Pancreas (tissue), 10 donors: ENCODE data around the gene QRICH1. TPM values are rescaled to one million over a fixed set of nuclear protein-coding genes. Genes with fewer than 3 reads are reported as not detected.

Experiments
- ATAC-seq, 4 donors: fragments of 200-7000 bp; cut with Tn5 transposase; one replicate each; pipeline versions ENCODE4 v1.8.0 to v1.9.1; 2020; ENCODE audit warnings: mild to moderate bottlenecking in 4 of 4, moderate library complexity in 4 of 4
- DNase-seq, 6 donors: peaks; one replicate each; pipeline ENCODE4 v3.0.0-alpha.2; 2020
- FAIRE-seq: peaks from 2 replicates; lab custom pipeline; 2012; peaks lifted over from hg19 to GRCh38; lab: Jason Lieb, UNC
- H3K27ac ChIP-seq, 4 donors: fragments of 200-600 bp; sonication (generic); 1 replicate in 3 of 4; 2 replicates in 1 of 4; pipeline versions ENCODE4 v1.5.0 to v1.8.0; 2020
- H3K27me3 ChIP-seq, 4 donors: fragments of 200-600 bp; one replicate each; pipeline ENCODE4 v1.8.0; 2021
- H3K36me3 ChIP-seq, 3 donors: fragments of 200-600 bp; sonication (generic) in 1 of 3; one replicate each; pipeline versions ENCODE4 v1.5.0 to v1.8.0; 2020 to 2021
- H3K4me1 ChIP-seq, 3 donors: fragments of 200-600 bp; one replicate each; pipeline ENCODE4 v1.8.0; 2021
- H3K4me3 ChIP-seq, 4 donors: fragments of 200-600 bp; sonication (generic) in 2 of 4; one replicate each; pipeline versions ENCODE4 v1.5.0 to v1.8.0; 2020 to 2021
- H3K9me3 ChIP-seq, 4 donors: fragments of 200-600 bp; one replicate each; pipeline ENCODE4 v1.8.0; 2021
- WGBS, 2 donors: extraction: QIAGEN DNeasy Blood & Tissue Kit; methylation state at CpG; one replicate each; pipeline ENCODE4 v1.1.7; 2013; 5-methylcytosine and 5-hydroxymethylcytosine counted together
- intact Hi-C, 3 donors: fragments of 100-400 bp; cut with DNase I; formaldehyde crosslinking; loops; one replicate each; pipeline versions ENCODE4 v1.11.1 to v1.14.2; 2022
- polyA plus RNA-seq, 2 donors: library from polyadenylated mRNA; stranded (reverse); fragments of 200-250 nt; gene quantifications; one replicate each; pipeline ENCODE4 v1.2.3, GENCODE V29; 2013
- total RNA-seq, 6 donors: library from RNA; stranded (reverse); fragmentation: NEBNext Ultra II Directional in 4 of 6; extraction: Animal tissue kit (Norgen Biotek cat#: 25700) in 4 of 6; gene quantifications; one replicate each; pipeline versions ENCODE4 v1.2.1 to v1.2.4, GENCODE V29; 2021 to 2023
- TF ChIP-seq, protein P1 (sequence below), 4 donors: fragments of 200-600 bp; sonication (generic) in 3 of 4; IDR thresholded peaks; one replicate each; pipeline versions ENCODE4 v1.5.0 to v1.8.0; 2021; ENCODE audit warnings: antibody characterized with exemption in 4 of 4
- donor health status: healthy with polysubstance abuse.
- donor health status: DM: no; HTN: no; CAD: no; lungs with moderate emphysema.
- donor health status: DM: no; HTN: no; CAD: no.
- donor health status: control.
- donor health status: control.
- donor health status: Bipolar disorder and iron deficiency.
- donor health status: DM: yes; HTN: yes; CAD: no.
- donor health status: DM: no; HTN: no; CAD: no.
- donor health status: DM: no; HTN: no; CAD: no.
- donor health status: DM: yes; HTN: yes; CAD: no.

Gene QRICH1
- total and polyA plus RNA-seq, 8 donors = 20.9 to 48.1 (median 30.4) TPM

DNA sequence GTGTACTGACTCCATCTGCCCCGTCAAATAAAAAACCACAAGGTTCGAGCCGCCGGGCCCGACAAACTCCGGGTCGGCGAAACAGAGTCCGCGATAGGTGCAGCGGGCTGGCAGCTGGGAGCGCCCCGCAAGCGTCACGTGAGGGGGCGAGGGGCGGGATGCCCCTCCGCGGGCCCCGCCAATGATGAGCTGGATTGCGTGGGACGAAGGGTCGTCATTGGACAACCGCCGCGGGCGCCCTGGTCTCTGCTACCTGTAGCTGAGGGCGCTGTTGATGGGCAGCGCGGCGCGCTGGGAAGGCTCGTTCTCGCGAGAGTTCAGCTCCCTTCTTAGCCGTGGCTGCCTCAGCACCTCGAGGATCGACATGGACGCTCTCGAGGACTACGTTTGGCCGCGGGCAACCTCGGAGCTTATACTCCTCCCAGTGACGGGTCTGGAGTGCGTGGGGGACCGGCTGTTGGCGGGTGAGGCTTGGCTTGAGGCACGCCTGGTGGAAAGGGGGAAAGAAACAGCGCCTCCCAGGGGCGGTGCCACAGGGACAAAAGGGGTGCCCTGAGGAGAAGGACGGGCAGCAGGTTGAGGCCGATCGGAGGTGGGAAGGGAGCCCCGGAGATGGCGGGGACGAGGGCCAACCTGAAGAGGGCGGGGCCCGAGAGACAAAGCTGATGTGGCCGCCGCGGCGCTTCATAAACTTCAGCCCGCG, 86.7 kb downstream of the QRICH1 start, which contains the start of gene WDR6:
TSS of gene WDR6 (plus strand) at position 324 of the 703 bp plus-strand sequence. CDS start at position 365, 41 bp downstream.
- 0% methylated on average over 65 of the region's 65 CpGs for WGBS, 2 donors
- DNase-seq (peak; percentile 97 to 99 (median 98)), FAIRE-seq (no peak), ATAC-seq (peak; percentile 90 to 95 (median 91))
- TF ChIP-seq, protein P1, sequence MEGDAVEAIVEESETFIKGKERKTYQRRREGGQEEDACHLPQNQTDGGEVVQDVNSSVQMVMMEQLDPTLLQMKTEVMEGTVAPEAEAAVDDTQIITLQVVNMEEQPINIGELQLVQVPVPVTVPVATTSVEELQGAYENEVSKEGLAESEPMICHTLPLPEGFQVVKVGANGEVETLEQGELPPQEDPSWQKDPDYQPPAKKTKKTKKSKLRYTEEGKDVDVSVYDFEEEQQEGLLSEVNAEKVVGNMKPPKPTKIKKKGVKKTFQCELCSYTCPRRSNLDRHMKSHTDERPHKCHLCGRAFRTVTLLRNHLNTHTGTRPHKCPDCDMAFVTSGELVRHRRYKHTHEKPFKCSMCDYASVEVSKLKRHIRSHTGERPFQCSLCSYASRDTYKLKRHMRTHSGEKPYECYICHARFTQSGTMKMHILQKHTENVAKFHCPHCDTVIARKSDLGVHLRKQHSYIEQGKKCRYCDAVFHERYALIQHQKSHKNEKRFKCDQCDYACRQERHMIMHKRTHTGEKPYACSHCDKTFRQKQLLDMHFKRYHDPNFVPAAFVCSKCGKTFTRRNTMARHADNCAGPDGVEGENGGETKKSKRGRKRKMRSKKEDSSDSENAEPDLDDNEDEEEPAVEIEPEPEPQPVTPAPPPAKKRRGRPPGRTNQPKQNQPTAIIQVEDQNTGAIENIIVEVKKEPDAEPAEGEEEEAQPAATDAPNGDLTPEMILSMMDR (IDR thresholded peaks at IDR 0.05) = peak in 1 of 4 donors; percentile 17
- Histone ChIP-seq H3K27me3 (no peaks in the 10 kb centered on the region), H3K36me3 (no peaks in the 10 kb centered on the region), H3K4me3 (peak within 1 kb of the TSS; percentile 57 to 75 (median 60)), H3K27ac (peak within 1 kb of the TSS; percentile 82 to 96 (median 88)), H3K4me1 (peaks cover 0 to 16% (median 7%) of the 10 kb centered on the region in 3 donors), H3K9me3 (no peaks in the 10 kb centered on the region)
- intact Hi-C loops = no loop called here

DNA sequence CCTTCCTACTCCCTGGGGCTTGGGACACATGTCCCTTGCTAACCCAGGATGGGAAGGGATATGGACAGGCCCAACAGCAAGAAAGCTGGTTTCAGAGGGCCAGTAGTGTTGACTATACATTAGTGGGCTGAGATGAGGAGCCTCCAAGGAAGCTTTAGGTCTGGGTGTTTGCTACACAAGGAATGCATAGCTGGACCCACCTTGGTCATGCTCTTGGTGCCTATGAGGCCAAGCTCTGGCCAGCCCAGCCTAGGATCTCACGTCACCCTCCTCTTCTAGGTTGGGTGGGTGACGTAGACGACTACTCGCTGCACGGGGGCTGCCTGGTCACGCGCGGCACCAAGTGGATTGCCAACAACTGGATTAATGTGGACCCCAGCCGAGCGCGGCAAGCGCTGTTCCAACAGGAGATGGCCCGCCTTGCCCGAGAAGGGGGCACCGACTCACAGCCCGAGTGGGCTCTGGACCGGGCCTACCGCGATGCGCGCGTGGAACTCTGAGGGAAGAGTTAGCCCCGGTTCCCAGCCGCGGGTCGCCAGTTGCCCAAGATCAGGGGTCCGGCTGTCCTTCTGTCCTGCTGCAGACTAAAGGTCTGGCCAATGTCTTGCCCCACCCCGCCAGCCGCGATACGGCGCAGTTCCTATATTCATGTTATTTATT, 87.3 kb downstream of the QRICH1 start:
- Histone ChIP-seq H3K9me3 (no peaks in the 10 kb centered on the region), H3K36me3 (no peaks in the 10 kb centered on the region), H3K27ac (peak overlapping the region; percentile 82 to 96 (median 88)), H3K27me3 (no peaks in the 10 kb centered on the region), H3K4me3 (peak overlapping the region; percentile 57 to 75 (median 60)), H3K4me1 (peaks cover 0 to 12% (median under 1%) of the 10 kb centered on the region in 3 donors)
- peak; percentile 8 to 24 (median 12) for ATAC-seq
- WGBS, 2 donors = 1 to 2% methylated on average over 27 to 32 of the region's 32 CpGs
- intact Hi-C loops = no loop called here
- DNase-seq = peak in 4 of 6 donors; percentile 53 to 72 (median 62)
- TF ChIP-seq, protein P1 (IDR thresholded peaks at IDR 0.05) = no peak
- FAIRE-seq = no peak

DNA sequence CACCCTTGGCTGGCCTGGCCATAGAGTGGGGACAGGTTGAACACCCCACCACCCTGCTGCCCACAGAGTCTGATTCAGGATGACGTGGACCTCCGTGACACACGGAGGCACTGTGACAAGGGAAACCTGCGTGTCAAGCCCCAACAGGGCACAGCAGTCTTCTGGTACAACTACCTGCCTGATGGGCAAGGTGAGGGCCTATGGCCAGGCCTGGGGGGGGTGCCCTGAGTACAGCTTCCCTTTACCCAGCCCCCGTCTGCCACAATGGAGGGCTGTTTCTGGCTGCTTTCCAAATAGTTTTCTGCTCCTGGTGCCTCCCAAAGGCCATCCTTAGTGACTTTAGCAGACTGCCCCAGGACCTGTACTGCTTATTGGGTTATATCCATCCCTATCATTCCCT, 87.9 kb downstream of the QRICH1 start:
- FAIRE-seq (no peak), DNase-seq (peak in 1 of 6 donors; percentile 56), ATAC-seq (no peak)
- H3K4me1 ChIP-seq = peaks cover 0 to 12% (median 0%) of the 10 kb centered on the region in 3 donors
- H3K27ac ChIP-seq = peak overlapping the region; percentile 82 to 96 (median 88)
- H3K9me3 ChIP-seq = no peaks in the 10 kb centered on the region
- H3K4me3 ChIP-seq = peak overlapping the region in 1 of 4 donors; percentile 57
- TF ChIP-seq, protein P1 (IDR thresholded peaks at IDR 0.05) = no peak
- 94 to 95% methylated on average over 5 of the region's 5 CpGs for WGBS, 2 donors
- H3K27me3 ChIP-seq = no peaks in the 10 kb centered on the region
- H3K36me3 ChIP-seq = no peaks in the 10 kb centered on the region
- intact Hi-C loops = no loop called here

DNA sequence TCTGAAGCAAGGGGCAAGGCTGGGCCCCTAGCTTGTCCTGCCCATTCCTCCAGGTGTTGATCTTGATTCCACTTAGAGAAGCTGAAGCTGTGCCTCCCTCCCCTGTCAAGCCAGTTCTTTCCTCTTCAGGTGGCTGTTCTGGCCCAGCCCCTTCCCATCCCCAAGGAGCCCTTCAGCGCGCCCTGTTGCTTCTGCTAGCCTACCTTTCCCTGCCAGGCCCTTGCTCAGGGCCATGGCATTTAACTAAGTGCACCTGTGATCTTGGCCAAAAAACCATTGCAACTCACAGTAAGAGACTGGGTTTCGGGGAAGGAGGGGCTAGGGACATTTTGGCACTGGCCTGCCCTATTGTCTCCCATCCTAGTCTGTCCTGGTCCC, 88.6 kb downstream of the QRICH1 start:
- H3K36me3 ChIP-seq = no peaks in the 10 kb centered on the region
- TF ChIP-seq, protein P1 (IDR thresholded peaks at IDR 0.05) = no peak
- WGBS, 2 donors = 95 to 99% methylated on average over 3 of the region's 3 CpGs
- FAIRE-seq (no peak), DNase-seq (no peak), ATAC-seq (no peak)
- intact Hi-C loops = no loop called here
- H3K27me3 ChIP-seq = no peaks in the 10 kb centered on the region
- H3K9me3 ChIP-seq = no peaks in the 10 kb centered on the region
- H3K27ac ChIP-seq = no peak overlapping the region
- H3K4me1 ChIP-seq = peaks cover 0 to 12% (median 0%) of the 10 kb centered on the region in 3 donors
- H3K4me3 ChIP-seq = no peak overlapping the region
